Loucy (cell line): ENCODE results near the gene ACAD10.

Experiments used
- EZH2phosphoT487 ChIP-seq: fragments of 200-600 bp; IDR thresholded peaks from 2 replicates; pipeline ENCODE4 v1.6.1; 2018; ENCODE audit warnings: antibody characterized with exemption, mild to moderate bottlenecking, moderate library complexity, borderline replicate concordance
- TF ChIP-seq, protein P1 (sequence below): fragments of 200-600 bp; sonication (generic); conservative IDR thresholded peaks from 2 replicates; pipeline ENCODE4 v1.5.1; 2014; ENCODE audit warnings: mild to moderate bottlenecking, antibody characterized with exemption, low read length

DNA sequence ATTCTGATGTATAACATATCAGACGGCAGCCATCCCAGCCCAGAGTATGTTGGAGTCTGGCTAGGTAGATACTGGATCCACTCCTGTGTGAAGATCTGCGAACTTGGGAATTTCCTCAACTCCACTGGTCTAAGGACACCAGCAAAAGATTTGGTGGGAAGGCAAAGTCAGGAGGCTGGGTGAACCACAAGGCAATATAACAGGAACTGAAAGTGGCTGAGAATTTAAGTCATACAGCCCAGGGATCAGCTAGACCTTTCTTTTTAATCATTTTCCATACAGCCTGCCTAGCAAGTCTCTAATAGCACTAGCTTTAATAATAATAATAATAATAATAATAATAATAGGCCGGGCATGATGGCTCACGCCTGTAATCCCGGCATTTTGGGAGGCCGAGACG is 34.9 kb upstream of the ACAD10 start:
- TF ChIP-seq, protein P1, sequence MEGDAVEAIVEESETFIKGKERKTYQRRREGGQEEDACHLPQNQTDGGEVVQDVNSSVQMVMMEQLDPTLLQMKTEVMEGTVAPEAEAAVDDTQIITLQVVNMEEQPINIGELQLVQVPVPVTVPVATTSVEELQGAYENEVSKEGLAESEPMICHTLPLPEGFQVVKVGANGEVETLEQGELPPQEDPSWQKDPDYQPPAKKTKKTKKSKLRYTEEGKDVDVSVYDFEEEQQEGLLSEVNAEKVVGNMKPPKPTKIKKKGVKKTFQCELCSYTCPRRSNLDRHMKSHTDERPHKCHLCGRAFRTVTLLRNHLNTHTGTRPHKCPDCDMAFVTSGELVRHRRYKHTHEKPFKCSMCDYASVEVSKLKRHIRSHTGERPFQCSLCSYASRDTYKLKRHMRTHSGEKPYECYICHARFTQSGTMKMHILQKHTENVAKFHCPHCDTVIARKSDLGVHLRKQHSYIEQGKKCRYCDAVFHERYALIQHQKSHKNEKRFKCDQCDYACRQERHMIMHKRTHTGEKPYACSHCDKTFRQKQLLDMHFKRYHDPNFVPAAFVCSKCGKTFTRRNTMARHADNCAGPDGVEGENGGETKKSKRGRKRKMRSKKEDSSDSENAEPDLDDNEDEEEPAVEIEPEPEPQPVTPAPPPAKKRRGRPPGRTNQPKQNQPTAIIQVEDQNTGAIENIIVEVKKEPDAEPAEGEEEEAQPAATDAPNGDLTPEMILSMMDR: no peak
- TF ChIP-seq EZH2phosphoT487: no peak
